GM19467 (cell line): Measurements from ENCODE around the gene RIT2.
"Not testable (repeated sequence)": the region's sequence is repeated elsewhere in the genome, so short reads cannot be mapped to it uniquely, and the experiment has no call there.

ENCODE experiments used
- ATAC-seq: cut with Tn5 transposase; IDR thresholded peaks from one replicate; pipeline ENCODE4 v1.9.1; 2021; ENCODE audit warnings: mild to moderate bottlenecking, moderate library complexity; ENCODE audit not compliant: unreplicated experiment

The RIT2 gene

GRCh38 chr18:42854558-42854957 is 260.9 kb downstream of the RIT2 start:
- ATAC-seq, result no peak

GRCh38 chr18:42850174-42851083 is 265.1 kb downstream of the RIT2 start:
- no peak for ATAC-seq

- no peak for ATAC-seq
Observed at GRCh38 chr18:42839408-42839807, 276.1 kb downstream of the RIT2 start.

DNA sequence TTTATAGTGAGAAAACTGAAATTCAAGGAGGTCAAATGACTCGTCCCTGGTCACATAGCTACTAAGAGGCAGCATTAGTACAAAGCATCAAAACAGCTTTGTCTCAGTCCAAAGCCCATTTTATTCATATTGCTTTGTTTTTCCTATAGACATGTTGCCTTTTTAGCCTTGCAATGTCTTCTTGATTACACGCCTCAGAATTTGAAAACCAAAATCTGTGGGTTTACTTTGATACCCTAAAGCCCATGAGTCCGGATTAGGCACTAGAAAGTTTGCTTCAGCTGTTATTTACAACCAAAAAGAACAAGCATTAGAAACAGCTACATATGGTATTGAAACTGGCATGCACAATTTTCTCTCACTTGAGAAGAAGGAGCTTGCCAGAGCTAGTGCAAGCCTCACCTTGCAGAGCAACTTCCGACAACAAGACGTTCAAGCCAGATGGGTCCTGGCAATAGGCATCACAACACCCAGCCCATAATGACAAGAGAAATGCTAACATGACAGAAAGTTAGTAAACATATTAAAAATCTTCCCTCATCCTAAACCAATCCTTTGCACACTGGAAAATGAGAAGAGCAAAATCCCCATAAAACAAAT is 276.8 kb downstream of the RIT2 start:
- ATAC-seq, result no peak

DNA sequence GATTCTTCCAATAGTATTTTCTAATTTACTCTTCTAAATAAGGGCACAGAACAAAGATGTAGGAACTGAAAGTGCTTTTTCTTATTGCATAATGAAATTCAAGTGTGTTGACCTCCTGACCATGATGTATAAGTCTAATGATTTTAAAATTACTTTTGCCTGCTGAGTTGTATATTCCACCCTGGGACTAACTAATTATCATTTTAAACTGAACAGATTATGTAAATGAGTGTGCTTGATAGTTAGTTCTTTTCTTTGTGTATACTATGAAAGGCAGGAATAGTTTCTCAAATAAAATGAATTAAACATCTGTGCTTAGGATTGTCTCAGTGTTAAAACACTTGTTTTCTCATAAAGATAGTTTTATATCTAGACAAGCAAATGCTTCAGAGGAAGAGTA is 284.5 kb downstream of the RIT2 start:
- no peak for ATAC-seq

DNA sequence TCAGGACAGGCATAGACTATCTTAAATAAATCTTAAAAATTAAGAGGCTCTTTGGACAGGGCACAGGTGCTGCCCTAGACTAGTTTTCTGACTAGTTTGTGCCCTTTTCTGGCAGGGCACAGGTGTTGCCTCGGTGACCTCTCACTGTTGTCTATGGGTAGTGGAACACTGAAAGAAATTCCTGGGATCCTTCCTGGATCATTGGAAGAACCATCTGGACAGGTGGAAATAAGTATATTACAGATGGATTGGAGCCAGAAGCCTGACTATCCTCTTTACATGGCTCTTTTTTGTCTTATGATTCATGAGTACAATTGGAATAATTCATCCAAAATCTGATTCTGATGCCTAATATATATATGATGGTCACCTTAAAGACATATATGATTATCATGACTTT is 286.6 kb downstream of the RIT2 start:
- no peak for ATAC-seq

- no peak for ATAC-seq
Observed at GRCh38 chr18:42824178-42824577, 291.3 kb downstream of the RIT2 start.

DNA sequence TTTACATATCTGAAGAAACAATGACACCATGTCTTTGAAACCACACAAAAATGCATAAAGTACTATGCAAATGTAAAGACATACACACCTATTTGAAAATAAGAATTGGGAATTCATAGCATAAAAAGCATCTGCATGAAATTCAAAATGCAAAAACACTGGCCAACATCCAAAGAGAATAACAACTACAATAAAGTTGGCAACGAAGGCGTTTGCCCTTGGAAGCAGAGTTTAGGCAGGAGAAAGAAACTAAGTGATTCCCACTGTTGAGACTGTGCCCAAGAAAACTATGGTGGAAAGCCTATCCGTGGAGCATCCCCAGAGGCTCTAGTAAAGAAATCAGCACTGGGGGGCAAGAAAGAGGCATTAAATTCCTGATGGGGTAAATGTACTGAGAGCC is 292.8 kb downstream of the RIT2 start:
- ATAC-seq, result no peak

DNA sequence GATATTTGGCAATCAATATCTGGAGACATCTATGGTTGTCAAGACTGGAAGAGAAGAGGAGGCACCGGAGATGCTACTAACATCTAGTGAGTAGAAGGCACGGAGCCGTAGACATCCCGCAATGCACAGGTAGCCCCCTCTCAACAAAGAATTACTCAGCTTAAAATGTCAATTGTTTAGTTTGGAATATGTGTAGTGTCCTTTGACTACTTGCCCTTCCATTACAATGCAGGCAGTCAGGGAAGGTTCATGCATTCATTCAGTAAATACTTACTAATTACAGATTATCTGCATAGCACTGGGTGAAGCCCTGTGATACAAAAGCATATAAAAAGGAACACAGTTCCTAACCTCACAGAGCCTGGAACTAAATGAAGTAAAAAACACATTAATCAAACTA is 294.0 kb downstream of the RIT2 start:
- ATAC-seq, result no peak

GRCh38 chr18:42814618-42815017 is 300.9 kb downstream of the RIT2 start:
- no peak for ATAC-seq

DNA sequence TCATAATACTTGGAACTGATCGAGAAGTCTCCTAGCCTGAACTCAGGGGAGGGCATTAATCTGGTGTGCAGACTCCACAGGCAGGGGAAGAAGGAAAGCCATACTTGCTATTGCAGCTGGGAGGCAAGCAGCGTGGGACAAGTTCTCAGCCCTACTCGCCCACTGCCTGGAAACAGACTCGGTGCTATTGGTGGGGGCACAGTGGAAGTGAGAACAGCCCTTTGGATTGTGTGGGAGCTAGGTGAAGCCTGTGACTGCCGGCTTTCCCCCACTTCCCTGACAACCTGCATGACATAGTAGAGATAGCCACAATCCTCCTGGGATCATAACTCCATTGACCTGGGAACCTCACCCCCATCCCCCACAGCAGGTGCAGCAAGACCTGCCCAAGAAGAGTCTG is 301.3 kb downstream of the RIT2 start:
- ATAC-seq, result no peak

- no peak for ATAC-seq
Observed at GRCh38 chr18:42813570-42813969, 301.9 kb downstream of the RIT2 start.

- ATAC-seq, result no peak
Observed at GRCh38 chr18:42807887-42808286, 307.6 kb downstream of the RIT2 start.

- ATAC-seq, result no peak
Observed at GRCh38 chr18:42801706-42802105, 313.8 kb downstream of the RIT2 start.

- no peak for ATAC-seq
Observed at GRCh38 chr18:42798606-42799170, 316.8 kb downstream of the RIT2 start.

DNA sequence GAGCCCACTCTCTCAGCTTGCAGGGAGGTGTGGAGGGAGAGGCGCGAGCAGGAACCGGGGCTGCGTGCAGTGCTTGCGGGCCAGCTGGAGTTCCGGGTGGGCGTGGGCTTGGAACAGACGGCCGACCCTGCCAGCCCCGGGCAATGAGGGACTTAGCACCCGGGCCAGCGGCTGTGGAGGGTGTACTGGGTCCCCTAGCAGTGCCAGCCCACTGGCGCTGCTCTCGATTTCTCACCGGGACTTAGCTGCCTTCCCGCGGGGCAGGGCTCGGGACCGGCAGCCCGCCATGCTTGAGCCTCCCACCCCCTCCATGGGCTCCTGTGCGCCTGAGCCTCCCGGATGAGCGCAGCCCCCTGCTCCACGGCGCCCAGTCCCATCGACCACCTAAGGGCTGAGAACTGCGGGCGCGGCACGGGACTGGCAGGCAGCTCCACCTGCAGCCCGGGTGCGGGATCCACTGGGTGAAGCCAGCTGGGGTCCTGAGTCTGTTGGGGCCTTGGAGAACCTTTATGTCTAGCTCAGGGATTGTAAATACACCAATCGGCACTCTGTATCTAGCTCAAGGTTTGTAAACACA is 320.2 kb downstream of the RIT2 start:
- not testable (repeated sequence) for ATAC-seq

GRCh38 chr18:42792731-42793130 is 322.8 kb downstream of the RIT2 start:
- no peak for ATAC-seq

DNA sequence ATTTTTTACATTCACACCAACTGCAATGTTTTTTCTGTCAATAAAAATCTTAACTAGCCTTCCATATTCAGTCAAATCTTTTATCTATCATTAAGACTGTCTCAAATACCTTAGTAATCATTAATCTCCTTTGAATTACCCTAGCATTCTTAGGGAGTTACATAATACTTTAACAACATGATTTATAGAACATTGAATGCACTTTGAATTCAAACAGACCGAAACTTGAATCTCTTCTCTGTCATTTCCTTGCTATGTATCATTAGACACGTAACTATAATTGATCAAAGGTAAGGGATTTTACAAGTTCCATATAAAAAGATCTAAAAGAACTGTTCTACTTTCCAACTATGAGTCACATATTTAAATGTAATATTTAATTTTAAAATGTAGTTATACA is 330.9 kb downstream of the RIT2 start:
- no peak for ATAC-seq

DNA sequence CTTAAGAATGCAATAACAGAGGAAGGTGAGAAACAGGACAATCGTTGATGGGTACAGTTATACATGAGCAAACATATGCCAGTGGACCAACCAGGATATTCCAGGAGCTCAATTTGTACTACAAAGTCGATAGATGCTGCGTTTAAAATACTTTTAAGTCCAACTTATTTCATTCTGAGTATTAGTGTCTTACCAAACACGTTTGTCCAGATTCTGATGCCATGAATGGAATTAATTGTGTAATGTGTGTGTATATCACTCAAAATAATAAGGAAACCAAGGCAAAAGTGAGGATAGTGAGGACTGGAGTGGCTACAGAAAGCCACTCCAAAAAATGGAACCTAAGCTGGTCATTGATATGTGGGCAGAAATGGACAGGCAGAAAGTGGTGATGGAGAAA is 332.6 kb downstream of the RIT2 start:
- ATAC-seq, result no peak

DNA sequence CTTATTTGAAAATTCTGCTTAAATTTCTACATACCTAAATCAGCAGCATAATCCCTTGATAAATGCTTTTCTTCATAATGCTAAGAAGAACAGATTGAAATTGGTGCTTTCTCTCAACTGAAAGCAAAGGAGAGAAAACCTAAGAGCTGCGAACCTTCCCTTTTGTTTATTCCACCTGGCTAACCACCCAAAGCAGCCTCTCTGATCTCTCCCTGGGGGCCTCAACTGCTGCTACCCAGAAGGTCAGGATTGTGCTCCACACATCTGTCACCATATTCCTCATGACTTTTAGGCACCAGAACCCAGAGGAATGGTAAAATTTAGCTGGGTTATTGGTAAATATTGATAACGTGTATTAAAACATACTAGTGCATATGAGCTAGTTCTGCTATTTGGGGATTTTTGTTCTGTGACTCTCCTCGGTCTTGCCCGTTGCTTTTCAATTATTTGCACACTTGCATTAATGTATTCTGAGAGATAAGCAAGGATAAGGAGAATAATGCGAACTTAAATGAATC is 334.1 kb downstream of the RIT2 start:
- ATAC-seq, result no peak

- ATAC-seq, result no peak
Observed at GRCh38 chr18:42780171-42780570, 335.3 kb downstream of the RIT2 start.
